Smooth muscle cell (in vitro differentiated cells): ENCODE data around the gene MPIG6B. TPM values are rescaled to one million over a fixed set of nuclear protein-coding genes. Genes with fewer than 3 reads are reported as not detected.

Source experiments
- DNase-seq: peaks from one replicate; lab custom pipeline; 2025; ENCODE audit not compliant: unreplicated experiment; lab: John Stamatoyannopoulos, UW
- H2AFZ ChIP-seq: fragments of 200-600 bp; sonication (generic); 2 replicates; pipeline ENCODE4 v1.6.0; 2016; ENCODE audit warnings: antibody characterized with exemption, low read depth, mild to moderate bottlenecking
- H3F3A ChIP-seq: fragments of 200-600 bp; sonication (generic); 2 replicates; pipeline ENCODE4 v1.6.0; 2017; ENCODE audit warnings: antibody characterized with exemption, low read depth
- H3K27ac ChIP-seq: fragments of 200-600 bp; sonication (generic); 2 replicates; pipeline ENCODE4 v1.5.1; 2016; ENCODE audit warnings: low read depth, mild to moderate bottlenecking
- H3K27me3 ChIP-seq: fragments of 200-600 bp; sonication (generic); 2 replicates; pipeline ENCODE4 v1.6.1; 2016; ENCODE audit warnings: low read depth, mild to moderate bottlenecking
- H3K36me3 ChIP-seq: fragments of 200-600 bp; sonication (generic); 2 replicates; pipeline ENCODE4 v1.5.1; 2016; ENCODE audit warnings: low read depth
- H3K4me1 ChIP-seq: fragments of 200-600 bp; sonication (generic); 2 replicates; pipeline ENCODE4 v1.5.1; 2016; ENCODE audit warnings: low read depth
- H3K4me2 ChIP-seq: fragments of 200-600 bp; sonication (generic); 2 replicates; pipeline ENCODE4 v1.6.0; 2016; ENCODE audit warnings: mild to moderate bottlenecking
- H3K4me3 ChIP-seq: fragments of 200-600 bp; sonication (generic); 2 replicates; pipeline ENCODE4 v1.5.1; 2016; ENCODE audit warnings: mild to moderate bottlenecking
- H3K79me2 ChIP-seq: fragments of 200-600 bp; sonication (generic); 2 replicates; pipeline ENCODE4 v1.6.0; 2016; ENCODE audit warnings: low read depth, mild to moderate bottlenecking
- H3K9ac ChIP-seq: fragments of 200-600 bp; sonication (generic); 2 replicates; pipeline ENCODE4 v1.6.0; 2016; ENCODE audit warnings: low read depth
- H3K9me3 ChIP-seq: fragments of 200-600 bp; sonication (generic); replicated peaks from 2 replicates; pipeline ENCODE4 v1.5.1; 2016; ENCODE audit warnings: low read depth
- H4K20me1 ChIP-seq: fragments of 200-600 bp; sonication (generic); 2 replicates; pipeline ENCODE4 v1.6.0; 2016; ENCODE audit warnings: low read depth
- CTCF ChIP-seq: fragments of 200-600 bp; sonication (generic); IDR thresholded peaks from 2 replicates; pipeline ENCODE4 v1.5.1; 2017; ENCODE audit warnings: borderline replicate concordance, mild to moderate bottlenecking, antibody characterized with exemption; ENCODE audit not compliant: insufficient read depth, poor library complexity, severe bottlenecking
- WGBS: methylation state at CpG from one replicate; pipeline ENCODE4 v1.1.7; 2016; ENCODE audit warnings: low lambda C conversion rate; 5-methylcytosine and 5-hydroxymethylcytosine counted together
- polyA plus RNA-seq: library from polyadenylated mRNA; unstranded; fragments of >200 nt; fragmentation: Nextera tagmentation; extraction: Ambion mirVana; gene quantifications from 2 replicates; pipeline ENCODE4 v1.2.1, GENCODE V29; 2016
- total RNA-seq: library from RNA; depleted of rRNA; stranded (reverse); fragments of >200 nt; gene quantifications from 2 replicates; pipeline ENCODE4 v1.2.3, GENCODE V29; 2014

MPIG6B gene
- total and polyA plus RNA-seq, 2 experiments from 2014 or later: not detected

- H3K4me1 ChIP-seq: no peaks in the 10 kb centered on the region
- H3F3A ChIP-seq: no peaks in the 10 kb centered on the region
- TF ChIP-seq CTCF: no peak
- H3K9me3 ChIP-seq: no peaks in the 10 kb centered on the region
- 96% methylated on average over 12 of the region's 12 CpGs for WGBS
- H4K20me1 ChIP-seq: no peaks in the 10 kb centered on the region
- no peak overlapping the region for H2AFZ ChIP-seq
- no peak overlapping the region for H3K27ac ChIP-seq
- H3K79me2 ChIP-seq: no peaks in the 10 kb centered on the region
- no peak overlapping the region for H3K9ac ChIP-seq
- H3K4me2 ChIP-seq: no peak overlapping the region
- H3K4me3 ChIP-seq: no peak overlapping the region
- no peak for DNase-seq
- no peaks in the 10 kb centered on the region for H3K27me3 ChIP-seq
- H3K36me3 ChIP-seq: no peaks in the 10 kb centered on the region
Observed at GRCh38 chr6:31691564-31692108, 31.5 kb upstream of the MPIG6B start.

DNA sequence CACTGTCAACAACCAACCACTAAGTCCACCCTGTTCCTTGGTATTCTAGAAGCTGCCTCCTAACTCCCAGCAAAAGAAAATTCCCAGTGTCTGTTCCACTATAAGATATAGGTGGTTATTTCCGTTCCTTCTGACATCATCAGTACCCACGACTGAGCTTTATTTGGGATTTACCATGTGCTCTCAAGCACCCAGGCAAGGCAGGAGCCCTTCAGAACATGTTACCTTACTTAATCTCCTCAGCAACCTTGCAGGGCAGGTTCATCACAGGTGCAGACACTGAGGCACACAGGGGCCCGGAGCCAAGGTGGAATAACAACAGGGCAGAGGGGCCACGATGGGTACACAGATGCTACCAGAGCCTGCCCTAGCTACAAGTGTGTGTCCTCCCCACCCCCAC is 30.8 kb upstream of the MPIG6B start:
- no peak overlapping the region for H3K4me3 ChIP-seq
- H3K4me1 ChIP-seq: no peaks in the 10 kb centered on the region
- WGBS: 92% methylated on average over 4 of the region's 4 CpGs
- no peaks in the 10 kb centered on the region for H3K36me3 ChIP-seq
- H3K9me3 ChIP-seq: no peaks in the 10 kb centered on the region
- DNase-seq: no peak
- no peak overlapping the region for H3K27ac ChIP-seq
- H3K79me2 ChIP-seq: no peaks in the 10 kb centered on the region
- no peak overlapping the region for H3K9ac ChIP-seq
- H3K27me3 ChIP-seq: no peaks in the 10 kb centered on the region
- no peak overlapping the region for H3K4me2 ChIP-seq
- no peak overlapping the region for H2AFZ ChIP-seq
- TF ChIP-seq CTCF: no peak
- H4K20me1 ChIP-seq: no peaks in the 10 kb centered on the region
- no peaks in the 10 kb centered on the region for H3F3A ChIP-seq

DNA sequence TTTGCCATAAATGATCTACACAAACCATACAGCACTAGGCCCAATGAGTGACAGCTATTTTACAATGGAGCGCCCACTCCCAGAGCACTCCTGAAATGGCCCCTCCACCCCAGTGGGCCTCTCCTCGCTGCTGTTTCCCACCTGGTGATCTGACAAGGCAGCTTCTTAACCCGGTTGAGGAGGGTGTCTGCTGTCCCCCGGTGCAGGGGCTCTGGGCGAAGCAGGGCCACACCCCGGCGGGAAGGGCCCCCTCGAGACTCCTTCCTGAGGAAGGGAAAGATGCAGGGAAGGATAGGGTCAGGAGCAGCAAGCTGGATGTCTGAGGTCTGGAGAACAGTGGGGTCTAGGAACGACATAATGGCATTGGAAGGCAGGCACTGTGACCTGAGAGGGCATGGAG is 30.3 kb upstream of the MPIG6B start:
- TF ChIP-seq CTCF: no peak
- H3K4me1 ChIP-seq: no peaks in the 10 kb centered on the region
- H3K27ac ChIP-seq: no peak overlapping the region
- H3K4me3 ChIP-seq: no peak overlapping the region
- H3K36me3 ChIP-seq: no peaks in the 10 kb centered on the region
- no peaks in the 10 kb centered on the region for H3K9me3 ChIP-seq
- H3F3A ChIP-seq: no peaks in the 10 kb centered on the region
- no peaks in the 10 kb centered on the region for H3K79me2 ChIP-seq
- WGBS: 98% methylated on average over 9 of the region's 9 CpGs
- no peak overlapping the region for H3K9ac ChIP-seq
- no peak overlapping the region for H2AFZ ChIP-seq
- H3K4me2 ChIP-seq: no peak overlapping the region
- H4K20me1 ChIP-seq: no peaks in the 10 kb centered on the region
- H3K27me3 ChIP-seq: no peaks in the 10 kb centered on the region
- DNase-seq: no peak

- H3K36me3 ChIP-seq: no peaks in the 10 kb centered on the region
- TF ChIP-seq CTCF: no peak
- H3K4me2 ChIP-seq: no peak overlapping the region
- no peaks in the 10 kb centered on the region for H3F3A ChIP-seq
- no peaks in the 10 kb centered on the region for H3K4me1 ChIP-seq
- no peaks in the 10 kb centered on the region for H3K9me3 ChIP-seq
- no peaks in the 10 kb centered on the region for H3K79me2 ChIP-seq
- DNase-seq: no peak
- no peak overlapping the region for H3K9ac ChIP-seq
- H3K27ac ChIP-seq: no peak overlapping the region
- H3K27me3 ChIP-seq: no peaks in the 10 kb centered on the region
- no peaks in the 10 kb centered on the region for H4K20me1 ChIP-seq
- no peak overlapping the region for H2AFZ ChIP-seq
- H3K4me3 ChIP-seq: no peak overlapping the region
- WGBS: over 99% methylated on average over 6 of the region's 6 CpGs
Observed at GRCh38 chr6:31693535-31693934, 29.6 kb upstream of the MPIG6B start.
